A673 (cell line): ENCODE data around the gene RGS1.

Experiments
- CTCF ChIP-seq: fragments of 300-800, 200-600 bp; sonication (generic); conservative IDR thresholded peaks from 2 replicates; pipeline ENCODE4 v1.5.1; 2017; ENCODE audit warnings: low read depth, mild to moderate bottlenecking, antibody characterized with exemption, low read length, moderate library complexity, mixed read lengths
- EZH2 ChIP-seq: fragments of 200-600 bp; sonication (generic); IDR thresholded peaks from 2 replicates; pipeline ENCODE4 v1.6.1; 2017; ENCODE audit warnings: borderline replicate concordance, low read depth, mild to moderate bottlenecking, mixed read lengths, antibody characterized with exemption, low read length; ENCODE audit not compliant: poor library complexity, severe bottlenecking

GRCh38 chr1:192555399-192555798 is 20.2 kb upstream of the RGS1 start:
- TF ChIP-seq CTCF (no peak), EZH2 (no peak)
